IMR-90 (cell line): ENCODE data around the gene SLC7A7.

ENCODE experiments used
- BHLHE40 ChIP-seq: fragments of 150-350 bp; IDR thresholded peaks from 2 replicates; pipeline ENCODE4 v1.6.1; 2016; ENCODE audit warnings: mild to moderate bottlenecking, low read depth, low read length
- CEBPB ChIP-seq: IDR thresholded peaks from 2 replicates; pipeline ENCODE4 v1.6.1; 2012; ENCODE audit warnings: low read depth, low read length, improper control_type of control experiment
- CHD1 ChIP-seq: IDR thresholded peaks from 2 replicates; pipeline ENCODE4 v1.6.1; 2012; ENCODE audit warnings: low read depth, low read length, improper control_type of control experiment
- CTCF ChIP-seq: conservative IDR thresholded peaks from 2 replicates; pipeline ENCODE4 v1.5.1; 2012; ENCODE audit warnings: mild to moderate bottlenecking, low read depth, low read length, improper control_type of control experiment
- FOS ChIP-seq: fragments of 150-350 bp; IDR thresholded peaks from 2 replicates; pipeline ENCODE4 v1.6.1; 2016; ENCODE audit warnings: low read depth, low read length
- MAZ ChIP-seq: IDR thresholded peaks from 2 replicates; pipeline ENCODE4 v1.6.1; 2012; ENCODE audit warnings: low read depth, mild to moderate bottlenecking, low read length, improper control_type of control experiment, moderate library complexity, borderline replicate concordance
- MXI1 ChIP-seq: IDR thresholded peaks from 2 replicates; pipeline ENCODE4 v1.6.1; 2012; ENCODE audit warnings: low read depth, mild to moderate bottlenecking, low read length, moderate library complexity, borderline replicate concordance
- NFE2L2 ChIP-seq: fragments of 150-350 bp; IDR thresholded peaks from 2 replicates; pipeline ENCODE4 v1.6.1; 2016; ENCODE audit warnings: low read depth, mild to moderate bottlenecking, low read length
- POLR2A ChIP-seq: IDR thresholded peaks from 2 replicates; pipeline ENCODE4 v1.6.1; 2012; ENCODE audit warnings: mild to moderate bottlenecking, low read depth, low read length
- RAD21 ChIP-seq: IDR thresholded peaks from 2 replicates; pipeline ENCODE4 v1.6.1; 2012; ENCODE audit warnings: low read length, improper control_type of control experiment
- RCOR1 ChIP-seq: IDR thresholded peaks from 2 replicates; pipeline ENCODE4 v1.6.1; 2012; ENCODE audit warnings: mild to moderate bottlenecking, low read length, improper control_type of control experiment; ENCODE audit not compliant: insufficient replicate concordance
- RFX5 ChIP-seq: IDR thresholded peaks from 2 replicates; pipeline ENCODE4 v1.8.0; 2012; ENCODE audit warnings: low read depth, mild to moderate bottlenecking, low read length, moderate library complexity
- SMC3 ChIP-seq: fragments of 150-350 bp; IDR thresholded peaks from 2 replicates; pipeline ENCODE4 v1.6.1; 2016; ENCODE audit warnings: low read depth, mild to moderate bottlenecking, antibody characterized with exemption, low read length, moderate library complexity
- TF ChIP-seq, protein P1 (sequence below): fragments of 150-350 bp; IDR thresholded peaks from 2 replicates; pipeline ENCODE4 v1.6.1; 2017; ENCODE audit warnings: mild to moderate bottlenecking, antibody characterized with exemption, low read length, low read depth

DNA sequence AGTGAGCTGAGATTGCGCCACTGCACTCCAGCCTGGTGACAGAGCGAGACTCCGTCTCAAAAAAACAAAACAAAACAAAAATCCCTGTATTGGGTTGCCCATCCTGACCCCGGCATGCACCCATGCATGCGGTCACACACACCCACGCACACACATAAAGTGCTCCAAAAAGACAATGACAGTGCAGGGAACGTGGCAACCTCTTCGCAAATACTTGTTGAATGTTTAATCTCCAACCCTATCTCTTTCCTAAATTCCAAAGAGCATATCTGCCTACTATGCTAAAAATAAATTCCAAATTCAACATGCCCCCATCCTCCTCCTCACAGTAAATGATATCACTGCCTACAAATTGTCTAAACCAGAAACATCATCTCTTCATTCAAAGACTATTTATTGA, 13.5 kb downstream of the SLC7A7 start:
- no peak for TF ChIP-seq CTCF
- TF ChIP-seq RCOR1, result no peak
- TF ChIP-seq POLR2A, result no peak
- no peak for TF ChIP-seq MXI1
- no peak for TF ChIP-seq BHLHE40
- no peak for TF ChIP-seq CEBPB
- TF ChIP-seq RAD21, result no peak
- no peak for TF ChIP-seq NFE2L2
- no peak for TF ChIP-seq MAZ
- TF ChIP-seq, protein P1, sequence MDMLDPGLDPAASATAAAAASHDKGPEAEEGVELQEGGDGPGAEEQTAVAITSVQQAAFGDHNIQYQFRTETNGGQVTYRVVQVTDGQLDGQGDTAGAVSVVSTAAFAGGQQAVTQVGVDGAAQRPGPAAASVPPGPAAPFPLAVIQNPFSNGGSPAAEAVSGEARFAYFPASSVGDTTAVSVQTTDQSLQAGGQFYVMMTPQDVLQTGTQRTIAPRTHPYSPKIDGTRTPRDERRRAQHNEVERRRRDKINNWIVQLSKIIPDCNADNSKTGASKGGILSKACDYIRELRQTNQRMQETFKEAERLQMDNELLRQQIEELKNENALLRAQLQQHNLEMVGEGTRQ, result no peak
- no peak for TF ChIP-seq SMC3
- no peak for TF ChIP-seq FOS
- TF ChIP-seq RFX5, result no peak
- TF ChIP-seq CHD1, result no peak
